HG02840 (cell line): ENCODE measurements around the gene CDK11B.
"Not testable (repeated sequence)": the region's sequence is repeated elsewhere in the genome, so short reads cannot be mapped to it uniquely, and the experiment has no call there.

Source experiments
- ATAC-seq: cut with Tn5 transposase; IDR thresholded peaks from one replicate; pipeline ENCODE4 v1.9.1; 2021; ENCODE audit warnings: mild to moderate bottlenecking, moderate library complexity, moderate number of reproducible peaks; ENCODE audit not compliant: unreplicated experiment, low FRiP score

CDK11B gene

GRCh38 chr1:1662830-1663560, 4.2 kb upstream of the CDK11B start:
- ATAC-seq, result not testable (repeated sequence)

GRCh38 chr1:1662392-1662791, 3.6 kb upstream of the CDK11B start:
- not testable (repeated sequence) for ATAC-seq

GRCh38 chr1:1648265-1648664, 10.5 kb downstream of the CDK11B start:
- not testable (repeated sequence) for ATAC-seq

GRCh38 chr1:1647567-1648241, 11.1 kb downstream of the CDK11B start:
- ATAC-seq, result not testable (repeated sequence)

GRCh38 chr1:1646326-1646725, 12.5 kb downstream of the CDK11B start:
- not testable (repeated sequence) for ATAC-seq

- not testable (repeated sequence) for ATAC-seq
Measured at GRCh38 chr1:1640711-1641461, 17.9 kb downstream of the CDK11B start.

- ATAC-seq, result not testable (repeated sequence)
Measured at GRCh38 chr1:1640081-1640480, 18.7 kb downstream of the CDK11B start.

GRCh38 chr1:1639368-1639767, 19.4 kb downstream of the CDK11B start:
- not testable (repeated sequence) for ATAC-seq

GRCh38 chr1:1638528-1638927, 20.3 kb downstream of the CDK11B start:
- not testable (repeated sequence) for ATAC-seq

GRCh38 chr1:1637479-1637875, 21.3 kb downstream of the CDK11B start:
- ATAC-seq, result not testable (repeated sequence)

GRCh38 chr1:1636621-1637478, 22.0 kb downstream of the CDK11B start:
- not testable (repeated sequence) for ATAC-seq

- not testable (repeated sequence) for ATAC-seq
Measured at GRCh38 chr1:1634613-1635012, 24.2 kb downstream of the CDK11B start.

- not testable (repeated sequence) for ATAC-seq
Measured at GRCh38 chr1:1633409-1633808, 25.4 kb downstream of the CDK11B start.

GRCh38 chr1:1631782-1632420, 26.9 kb downstream of the CDK11B start, which contains the start of gene MMP23B:
MMP23B (plus strand) TSS chr1:1632173; CDS start chr1:1632219, 46 bp downstream.
- ATAC-seq, result no peak

GRCh38 chr1:1630965-1631781, 27.6 kb downstream of the CDK11B start:
- no peak for ATAC-seq

- ATAC-seq, result peak; percentile 56
Measured at GRCh38 chr1:1630191-1630964, 28.4 kb downstream of the CDK11B start.

- no peak for ATAC-seq
Measured at GRCh38 chr1:1629430-1630190, 29.2 kb downstream of the CDK11B start.
